Activated naive CD4-positive, alpha-beta T cell (primary cell): Measurements from ENCODE around the gene TNFRSF13B.
"Not testable (repeated sequence)": the region's sequence is repeated elsewhere in the genome, so short reads cannot be mapped to it uniquely, and the experiment has no call there.

Experiments used
- DNase-seq, 4 experiments: peaks; one replicate each; lab custom pipeline; 2025; lab: John Stamatoyannopoulos, UW

The TNFRSF13B gene

GRCh38 chr17:16971458-16972338 is at the start of gene TNFRSF13B:
TNFRSF13B (minus strand) TSS chr17:16972118; CDS start chr17:16972075, 43 bp downstream.
- DNase-seq = no peak

DNA sequence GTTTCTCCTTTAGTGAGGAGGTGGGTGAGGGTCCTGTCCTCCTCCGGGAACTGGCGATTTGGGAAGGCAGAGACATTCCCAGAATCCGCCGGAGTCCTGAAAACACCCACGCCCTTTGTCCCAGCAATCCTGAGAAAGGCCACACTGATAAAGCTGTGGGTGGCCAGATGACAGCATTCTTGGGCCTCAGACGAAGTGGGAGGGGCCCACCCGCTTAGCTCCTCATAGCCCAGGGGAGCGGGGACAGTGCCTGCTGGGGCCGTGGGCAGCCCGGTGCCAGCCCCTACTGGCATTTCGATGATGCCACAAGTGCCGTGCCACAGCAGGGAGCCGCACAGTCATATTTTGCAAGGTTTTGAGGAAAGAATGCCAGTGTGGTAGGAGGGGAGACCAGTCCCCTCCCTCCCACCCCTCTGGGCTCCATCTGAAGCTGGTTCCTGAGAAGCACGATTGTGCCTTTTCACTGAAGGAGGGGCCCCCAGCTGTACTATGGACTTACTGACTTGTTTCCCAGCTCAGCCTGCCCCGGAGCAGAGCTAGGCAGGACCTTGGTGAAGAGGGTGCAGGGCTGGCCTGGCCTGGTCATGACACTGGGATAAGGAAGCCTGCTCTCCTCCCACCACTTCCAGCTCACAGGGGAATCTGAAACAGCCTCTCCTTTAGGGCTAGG is 49.4 kb upstream of the TNFRSF13B start:
- DNase-seq = no peak

DNA sequence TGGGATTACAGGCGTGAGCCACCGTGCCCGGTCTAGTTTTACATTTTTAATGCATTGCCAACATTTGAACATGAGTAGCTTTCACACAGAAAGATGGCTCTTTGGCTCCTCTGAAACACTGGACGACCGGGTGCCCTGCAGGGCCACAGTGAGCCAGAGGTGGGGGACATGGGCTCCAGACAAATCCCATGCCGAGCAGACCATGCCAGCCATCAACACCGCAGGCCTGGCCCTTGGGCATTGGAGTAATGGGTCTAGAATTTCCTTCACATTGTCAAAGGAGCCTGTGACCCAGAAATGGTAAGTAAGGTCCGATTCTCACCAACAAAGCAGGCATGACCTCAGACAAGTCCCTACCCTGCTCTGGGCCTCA is 48.9 kb upstream of the TNFRSF13B start:
- DNase-seq = no peak

- DNase-seq = no peak
Measured at GRCh38 chr17:17019891-17020456, 48.1 kb upstream of the TNFRSF13B start.

- DNase-seq = no peak
Measured at GRCh38 chr17:17019430-17019762, 47.5 kb upstream of the TNFRSF13B start.

- no peak for DNase-seq
Measured at GRCh38 chr17:17018612-17019429, 46.9 kb upstream of the TNFRSF13B start.

DNA sequence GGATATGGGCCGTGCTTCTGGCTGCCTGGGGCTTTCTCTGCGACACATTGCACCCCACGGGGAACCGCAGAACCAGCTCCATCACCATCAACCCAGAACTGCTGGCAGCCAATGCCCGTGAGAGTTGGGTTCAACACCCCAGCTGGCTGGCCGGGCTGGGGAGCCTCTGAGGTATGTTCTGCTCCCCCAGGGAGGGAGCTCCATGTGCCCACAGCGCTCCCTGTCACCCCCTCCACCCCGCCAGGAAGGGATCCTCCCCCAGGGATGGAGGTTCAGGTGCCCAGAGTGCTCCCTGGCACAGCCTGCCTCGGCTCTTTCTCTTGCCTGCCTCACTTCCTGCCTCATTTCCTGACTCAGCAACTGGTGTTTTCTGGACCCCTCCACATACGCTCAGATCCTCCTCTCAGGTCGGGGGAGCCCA is 46.1 kb upstream of the TNFRSF13B start:
- no peak for DNase-seq

GRCh38 chr17:17017343-17018014 is 45.6 kb upstream of the TNFRSF13B start:
- DNase-seq = no peak

GRCh38 chr17:17016199-17017197 is 44.6 kb upstream of the TNFRSF13B start:
- not testable (repeated sequence) for DNase-seq

DNA sequence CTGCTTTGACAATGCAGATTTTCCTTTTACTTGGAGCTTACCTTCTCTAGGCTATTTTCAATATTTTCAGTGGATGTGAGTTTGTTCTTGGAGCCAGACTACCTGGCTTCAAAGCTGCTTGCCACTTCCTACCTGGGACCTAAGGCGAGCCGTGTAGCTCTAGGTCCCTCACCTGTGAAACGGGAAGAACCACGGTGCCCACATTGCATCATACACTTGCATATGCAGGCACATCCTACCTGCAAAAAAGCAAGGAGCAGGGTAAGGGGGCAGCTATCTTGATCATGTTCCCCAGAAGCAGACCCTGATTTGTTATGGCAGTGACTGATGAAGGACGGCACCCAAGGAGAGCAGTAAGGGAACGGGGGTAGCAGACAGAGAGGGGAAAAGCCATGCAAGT is 43.3 kb upstream of the TNFRSF13B start:
- no peak for DNase-seq

DNA sequence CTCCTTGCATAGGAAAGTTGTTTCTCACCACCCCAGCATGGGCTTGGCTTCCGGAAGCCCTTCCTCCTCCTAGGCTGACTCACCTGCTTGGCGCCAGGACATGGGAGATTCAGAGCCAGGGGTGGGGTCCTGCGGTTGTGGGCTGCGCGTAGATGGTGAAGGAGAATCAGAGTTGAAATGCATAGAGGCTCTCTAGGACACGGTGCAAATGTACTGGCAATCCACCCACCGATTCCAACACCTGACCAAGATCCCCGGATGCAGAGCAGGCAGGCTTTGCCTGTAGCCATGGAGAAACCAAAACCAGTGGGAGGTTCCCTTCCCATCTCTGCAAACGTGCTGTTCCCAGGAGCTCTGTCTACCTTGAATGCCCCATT is 42.8 kb upstream of the TNFRSF13B start:
- DNase-seq = not testable (repeated sequence)

GRCh38 chr17:17013828-17014747 is 42.2 kb upstream of the TNFRSF13B start:
- DNase-seq = not testable (repeated sequence)

- DNase-seq = not testable (repeated sequence)
Measured at GRCh38 chr17:17011043-17011907, 39.4 kb upstream of the TNFRSF13B start.

DNA sequence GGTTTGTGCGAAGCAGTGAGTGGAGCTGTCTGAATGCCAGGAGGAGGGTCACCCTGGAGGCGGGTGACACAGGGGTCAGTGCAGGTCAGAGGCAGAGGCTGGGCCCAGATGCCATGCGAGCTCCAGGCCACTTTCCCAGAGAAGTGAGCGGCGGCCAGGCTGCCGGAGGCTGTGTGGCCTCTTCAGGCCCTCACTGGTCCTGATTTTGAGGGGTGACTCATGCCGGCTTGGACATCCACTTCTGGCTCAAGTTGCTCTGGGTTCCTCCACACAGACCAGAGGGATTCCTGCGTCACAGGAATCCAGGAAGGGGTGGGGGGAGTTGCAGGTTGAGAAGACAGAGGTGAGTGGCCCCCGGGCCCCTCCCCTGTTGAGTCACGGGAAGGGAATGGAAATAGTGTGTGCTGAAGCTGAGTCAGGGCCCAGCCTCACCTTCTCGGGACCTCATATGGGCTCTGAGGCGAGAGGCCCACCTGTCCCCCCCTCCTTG is 38.7 kb upstream of the TNFRSF13B start:
- not testable (repeated sequence) for DNase-seq

DNA sequence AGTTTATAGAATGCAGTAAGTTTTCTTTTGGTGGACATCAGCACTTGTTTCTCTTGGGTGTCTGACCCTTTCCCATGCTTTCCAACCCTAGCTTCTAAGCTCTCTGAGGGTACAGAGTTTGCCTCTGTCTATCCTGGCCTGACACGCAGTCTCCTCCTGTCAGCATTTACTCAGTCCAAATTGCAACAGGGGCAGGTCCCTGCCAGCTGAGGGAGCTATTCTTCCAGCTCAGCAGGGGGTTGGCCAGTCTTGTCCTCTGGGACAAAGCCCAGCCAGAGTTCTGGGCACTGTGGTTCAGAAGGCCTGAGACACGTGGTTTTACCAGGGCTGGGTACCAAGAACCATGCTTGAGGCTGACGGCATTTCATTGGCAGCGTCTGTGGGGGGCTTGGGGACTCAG is 38.1 kb upstream of the TNFRSF13B start:
- not testable (repeated sequence) for DNase-seq

DNA sequence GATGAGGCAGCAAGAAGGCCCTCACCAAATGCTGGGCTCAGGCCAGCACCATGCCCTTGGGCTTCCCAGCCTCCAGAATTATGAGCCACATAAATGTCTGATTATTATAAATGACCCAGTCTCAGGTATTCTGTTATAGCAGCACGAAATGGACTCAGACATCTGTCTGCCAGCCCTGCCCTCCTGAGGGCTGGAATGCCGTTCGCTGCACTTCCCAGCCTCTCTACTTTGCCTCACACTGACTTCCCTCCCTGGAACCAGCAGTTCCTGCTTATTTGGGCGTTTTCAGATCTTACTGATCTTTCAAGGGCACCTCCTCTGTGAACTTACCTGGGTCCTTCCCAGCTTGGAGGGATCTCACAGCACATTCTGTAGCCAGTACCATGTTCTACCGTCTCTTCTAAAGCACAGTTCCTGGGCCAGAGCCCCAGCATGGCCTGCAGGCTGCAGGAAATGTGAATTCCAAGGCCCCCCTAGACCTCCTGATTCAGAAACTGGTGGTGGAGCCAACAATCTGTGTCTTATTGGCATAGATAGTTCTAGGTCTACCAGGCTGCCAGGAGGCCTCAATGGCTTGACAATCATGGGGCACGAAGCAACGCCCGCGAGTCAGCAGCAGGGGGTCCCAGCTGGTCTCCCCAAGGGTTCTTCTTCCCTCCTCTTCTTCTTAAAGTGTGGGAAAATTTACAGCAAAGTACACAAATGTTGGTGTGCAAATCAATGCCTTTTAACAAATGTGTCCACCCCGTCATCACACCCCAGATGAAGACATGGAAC is 36.9 kb upstream of the TNFRSF13B start:
- not testable (repeated sequence) for DNase-seq

- not testable (repeated sequence) for DNase-seq
Measured at GRCh38 chr17:17007891-17008290, 36.0 kb upstream of the TNFRSF13B start.
